Airway epithelial cell (primary cell): Measurements from ENCODE around the gene RNFT2. TPM values are rescaled to one million over a fixed set of nuclear protein-coding genes. Genes with fewer than 3 reads are reported as not detected.

Experiments
- total RNA-seq: library from RNA; depleted of rRNA; stranded (reverse); fragments of >200 nt; gene quantifications from 2 replicates; pipeline ENCODE4 v1.2.3, GENCODE V29; 2015

RNFT2 gene
- 0.14 and 1.1 TPM in 2 replicates for total RNA-seq

GRCh38 chr12:116737774-116738657 lies at the start of gene RNFT2, which contains the start of gene SPRING1:
Gene RNFT2, plus strand, starts transcription at chr12:116738315. Its CDS starts 2,183 bp downstream, at chr12:116740498.
Gene SPRING1, minus strand, starts transcription at chr12:116738069. Its CDS starts 169 bp downstream, at chr12:116737900.

GRCh38 chr12:116881325-116881876 lies 143.3 kb downstream of the RNFT2 start, which contains the start of gene HRK:
Gene HRK, minus strand, starts transcription at chr12:116881441. Its CDS starts 134 bp downstream, at chr12:116881307.

Other genes starting within 250 kb of the RNFT2 start
- 0.28 TPM in 1 of 2 replicates, not detected in the other for gene MAP1LC3B2, start 178.9 kb upstream of the RNFT2 start, total RNA-seq
- 17.9 and 23.8 TPM in 2 replicates for gene SPRING1, start 246 bp upstream of the RNFT2 start, total RNA-seq
- gene HRK, start 143.1 kb downstream of the RNFT2 start, total RNA-seq = not detected in 2 replicates
- 10.0 and 11.1 TPM in 2 replicates for gene FBXW8, start 172.6 kb downstream of the RNFT2 start, total RNA-seq